HepG2 (cell line): ENCODE data around the gene RNF213. TPM values are rescaled to one million over a fixed set of nuclear protein-coding genes. Genes with fewer than 3 reads are reported as not detected.
A peak's percentile ranks its signal among the peaks of the same experiment; 100 is the strongest.

Experiments used
- NAIF1 ChIP-seq: sonication (generic); formaldehyde crosslinking; IDR thresholded peaks from 2 replicates; pipeline ENCODE4 v1.5.0; 2020; ENCODE audit warnings: mild to moderate bottlenecking, missing genetic modification reagents, borderline replicate concordance
- NPAS2 ChIP-seq: sonication (generic); formaldehyde crosslinking; IDR thresholded peaks from 2 replicates; pipeline ENCODE4 v1.8.0; 2022; ENCODE audit warnings: mild to moderate bottlenecking, missing genetic modification reagents, borderline replicate concordance
- ZNF343 ChIP-seq: sonication (generic); formaldehyde crosslinking; IDR thresholded peaks from 2 replicates; pipeline ENCODE4 v1.4.0; 2020; ENCODE audit warnings: mild to moderate bottlenecking, missing genetic modification reagents
- ZNF510 ChIP-seq: sonication (generic); formaldehyde crosslinking; IDR thresholded peaks from 2 replicates; pipeline ENCODE4 v1.4.0; 2020; ENCODE audit warnings: low read depth, mild to moderate bottlenecking, missing genetic modification reagents
- ZNF790 ChIP-seq: sonication (generic); formaldehyde crosslinking; IDR thresholded peaks from 2 replicates; pipeline ENCODE4 v1.8.0; 2022; ENCODE audit warnings: missing genetic modification reagents, mild to moderate bottlenecking, borderline replicate concordance
- polyA plus RNA-seq, 8 experiments: library from polyadenylated mRNA; depleted of rRNA in 3 of 8; stranded (reverse) in 7 of 8; unstranded in 1 of 8; fragments of >200 nt; fragmentation: Illumina TruSeq in 4 of 8; extraction: Trizol in 4 of 8; gene quantifications; 2 replicates each; pipeline versions ENCODE4 v1.2.1 to v1.2.3, GENCODE V29; 2011 to 2016; ENCODE audit warnings: low read depth in 4 of 8, missing spikeins in 1 of 8, mixed read lengths in 1 of 8; ENCODE audit not compliant: insufficient read depth in 1 of 8
- total RNA-seq, 5 experiments: library from RNA; depleted of rRNA; stranded (reverse); fragments of >200 nt; fragmentation: Illumina TruSeq; extraction: Trizol; gene quantifications; 2 replicates each; pipeline ENCODE4 v1.2.3, GENCODE V29; 2016; ENCODE audit warnings: low read depth in 1 of 5
- TF ChIP-seq, protein P1 (sequence below): sonication (generic); formaldehyde crosslinking; IDR thresholded peaks from 2 replicates; pipeline ENCODE4 v1.9.0; 2022; ENCODE audit warnings: missing genetic modification reagents, mild to moderate bottlenecking, borderline replicate concordance
- TF ChIP-seq, protein P2 (sequence below): conservative IDR thresholded peaks from 2 replicates; pipeline ENCODE4 v1.6.1; 2018; ENCODE audit warnings: missing genetic modification reagents
- TF ChIP-seq, protein P3 (sequence below): IDR thresholded peaks from 2 replicates; pipeline ENCODE4 v1.4.0; 2020; ENCODE audit warnings: mild to moderate bottlenecking, missing genetic modification reagents
- TF ChIP-seq, protein P4 (sequence below): sonication (generic); formaldehyde crosslinking; IDR thresholded peaks from 2 replicates; pipeline ENCODE4 v1.4.0; 2020; ENCODE audit warnings: missing genetic modification reagents
- TF ChIP-seq, protein P5 (sequence below): sonication (generic); formaldehyde crosslinking; conservative IDR thresholded peaks from 2 replicates; pipeline ENCODE4 v1.8.0; 2022; ENCODE audit warnings: missing genetic modification reagents
- TF ChIP-seq, protein P6 (sequence below): sonication (generic); formaldehyde crosslinking; IDR thresholded peaks from 2 replicates; pipeline ENCODE4 v1.4.0; 2020; ENCODE audit warnings: missing genetic modification reagents
- TF ChIP-seq, protein P7 (sequence below): sonication (generic); formaldehyde crosslinking; IDR thresholded peaks from 2 replicates; pipeline ENCODE4 v1.4.0; 2020; ENCODE audit warnings: missing genetic modification reagents, low read depth, mild to moderate bottlenecking, borderline replicate concordance

RNF213 gene
- total and polyA plus RNA-seq, 2 of the 13 experiments (the other 11 are each of a cell fraction or from before 2014, with no cell fraction given) = 38.6 to 38.7 TPM

DNA sequence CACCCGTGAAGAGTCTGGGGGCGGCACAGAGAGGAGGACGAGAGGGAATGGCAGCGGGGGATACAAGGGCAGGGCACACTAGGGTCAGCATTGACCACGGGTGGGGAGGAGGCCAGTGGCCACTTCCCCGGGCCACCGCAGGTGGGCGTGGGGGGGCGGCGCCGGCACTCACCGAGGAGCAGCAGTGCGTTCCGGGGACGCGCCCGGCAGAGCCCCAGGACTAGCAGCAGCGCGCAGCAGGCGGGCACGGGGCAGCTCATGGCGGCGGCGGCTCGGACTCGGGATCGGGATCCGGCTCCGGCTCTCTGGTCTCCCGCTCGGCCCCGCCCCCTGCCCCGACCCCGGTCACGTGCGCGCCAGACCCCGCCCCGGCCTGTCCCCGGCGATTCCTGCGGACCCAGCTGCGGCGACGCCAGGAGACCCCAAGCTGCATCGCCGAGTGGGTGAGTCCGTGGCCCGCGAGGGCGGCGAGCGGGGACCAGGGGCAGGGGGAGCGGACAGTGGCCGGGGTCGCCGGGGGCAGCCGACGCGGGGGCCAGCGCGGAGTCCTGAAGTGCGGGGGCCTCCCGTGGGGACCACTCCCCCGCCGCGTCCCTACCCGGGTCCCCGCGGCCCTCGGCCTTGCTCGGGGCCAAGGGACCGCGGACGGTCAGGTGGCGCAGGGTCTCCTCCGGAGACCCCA, 40.5 kb upstream of the RNF213 start, which contains the start of the genes SGSH and SLC26A11 (continued):
- TF ChIP-seq, protein P1, sequence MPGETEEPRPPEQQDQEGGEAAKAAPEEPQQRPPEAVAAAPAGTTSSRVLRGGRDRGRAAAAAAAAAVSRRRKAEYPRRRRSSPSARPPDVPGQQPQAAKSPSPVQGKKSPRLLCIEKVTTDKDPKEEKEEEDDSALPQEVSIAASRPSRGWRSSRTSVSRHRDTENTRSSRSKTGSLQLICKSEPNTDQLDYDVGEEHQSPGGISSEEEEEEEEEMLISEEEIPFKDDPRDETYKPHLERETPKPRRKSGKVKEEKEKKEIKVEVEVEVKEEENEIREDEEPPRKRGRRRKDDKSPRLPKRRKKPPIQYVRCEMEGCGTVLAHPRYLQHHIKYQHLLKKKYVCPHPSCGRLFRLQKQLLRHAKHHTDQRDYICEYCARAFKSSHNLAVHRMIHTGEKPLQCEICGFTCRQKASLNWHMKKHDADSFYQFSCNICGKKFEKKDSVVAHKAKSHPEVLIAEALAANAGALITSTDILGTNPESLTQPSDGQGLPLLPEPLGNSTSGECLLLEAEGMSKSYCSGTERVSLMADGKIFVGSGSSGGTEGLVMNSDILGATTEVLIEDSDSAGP = peak; percentile 71; the same call in 1 of the 2 replicates
- TF ChIP-seq, protein P2, sequence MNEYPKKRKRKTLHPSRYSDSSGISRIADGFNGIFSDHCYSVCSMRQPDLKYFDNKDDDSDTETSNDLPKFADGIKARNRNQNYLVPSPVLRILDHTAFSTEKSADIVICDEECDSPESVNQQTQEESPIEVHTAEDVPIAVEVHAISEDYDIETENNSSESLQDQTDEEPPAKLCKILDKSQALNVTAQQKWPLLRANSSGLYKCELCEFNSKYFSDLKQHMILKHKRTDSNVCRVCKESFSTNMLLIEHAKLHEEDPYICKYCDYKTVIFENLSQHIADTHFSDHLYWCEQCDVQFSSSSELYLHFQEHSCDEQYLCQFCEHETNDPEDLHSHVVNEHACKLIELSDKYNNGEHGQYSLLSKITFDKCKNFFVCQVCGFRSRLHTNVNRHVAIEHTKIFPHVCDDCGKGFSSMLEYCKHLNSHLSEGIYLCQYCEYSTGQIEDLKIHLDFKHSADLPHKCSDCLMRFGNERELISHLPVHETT (CRISPR knock-in tag) = no peak
- TF ChIP-seq, protein P3, sequence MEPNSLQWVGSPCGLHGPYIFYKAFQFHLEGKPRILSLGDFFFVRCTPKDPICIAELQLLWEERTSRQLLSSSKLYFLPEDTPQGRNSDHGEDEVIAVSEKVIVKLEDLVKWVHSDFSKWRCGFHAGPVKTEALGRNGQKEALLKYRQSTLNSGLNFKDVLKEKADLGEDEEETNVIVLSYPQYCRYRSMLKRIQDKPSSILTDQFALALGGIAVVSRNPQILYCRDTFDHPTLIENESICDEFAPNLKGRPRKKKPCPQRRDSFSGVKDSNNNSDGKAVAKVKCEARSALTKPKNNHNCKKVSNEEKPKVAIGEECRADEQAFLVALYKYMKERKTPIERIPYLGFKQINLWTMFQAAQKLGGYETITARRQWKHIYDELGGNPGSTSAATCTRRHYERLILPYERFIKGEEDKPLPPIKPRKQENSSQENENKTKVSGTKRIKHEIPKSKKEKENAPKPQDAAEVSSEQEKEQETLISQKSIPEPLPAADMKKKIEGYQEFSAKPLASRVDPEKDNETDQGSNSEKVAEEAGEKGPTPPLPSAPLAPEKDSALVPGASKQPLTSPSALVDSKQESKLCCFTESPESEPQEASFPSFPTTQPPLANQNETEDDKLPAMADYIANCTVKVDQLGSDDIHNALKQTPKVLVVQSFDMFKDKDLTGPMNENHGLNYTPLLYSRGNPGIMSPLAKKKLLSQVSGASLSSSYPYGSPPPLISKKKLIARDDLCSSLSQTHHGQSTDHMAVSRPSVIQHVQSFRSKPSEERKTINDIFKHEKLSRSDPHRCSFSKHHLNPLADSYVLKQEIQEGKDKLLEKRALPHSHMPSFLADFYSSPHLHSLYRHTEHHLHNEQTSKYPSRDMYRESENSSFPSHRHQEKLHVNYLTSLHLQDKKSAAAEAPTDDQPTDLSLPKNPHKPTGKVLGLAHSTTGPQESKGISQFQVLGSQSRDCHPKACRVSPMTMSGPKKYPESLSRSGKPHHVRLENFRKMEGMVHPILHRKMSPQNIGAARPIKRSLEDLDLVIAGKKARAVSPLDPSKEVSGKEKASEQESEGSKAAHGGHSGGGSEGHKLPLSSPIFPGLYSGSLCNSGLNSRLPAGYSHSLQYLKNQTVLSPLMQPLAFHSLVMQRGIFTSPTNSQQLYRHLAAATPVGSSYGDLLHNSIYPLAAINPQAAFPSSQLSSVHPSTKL (CRISPR knock-in tag) = peak; percentile 30; the same call in 1 of the 2 replicates
- TF ChIP-seq NAIF1 (no peak), ZNF510 (peak; percentile 67; the same call in 1 of the 2 replicates), ZNF343 (peak; percentile 86), NPAS2 (no peak), ZNF790 (CRISPR knock-in tag) (peak; percentile 66; the same call in 1 of the 2 replicates)
- TF ChIP-seq, protein P4, sequence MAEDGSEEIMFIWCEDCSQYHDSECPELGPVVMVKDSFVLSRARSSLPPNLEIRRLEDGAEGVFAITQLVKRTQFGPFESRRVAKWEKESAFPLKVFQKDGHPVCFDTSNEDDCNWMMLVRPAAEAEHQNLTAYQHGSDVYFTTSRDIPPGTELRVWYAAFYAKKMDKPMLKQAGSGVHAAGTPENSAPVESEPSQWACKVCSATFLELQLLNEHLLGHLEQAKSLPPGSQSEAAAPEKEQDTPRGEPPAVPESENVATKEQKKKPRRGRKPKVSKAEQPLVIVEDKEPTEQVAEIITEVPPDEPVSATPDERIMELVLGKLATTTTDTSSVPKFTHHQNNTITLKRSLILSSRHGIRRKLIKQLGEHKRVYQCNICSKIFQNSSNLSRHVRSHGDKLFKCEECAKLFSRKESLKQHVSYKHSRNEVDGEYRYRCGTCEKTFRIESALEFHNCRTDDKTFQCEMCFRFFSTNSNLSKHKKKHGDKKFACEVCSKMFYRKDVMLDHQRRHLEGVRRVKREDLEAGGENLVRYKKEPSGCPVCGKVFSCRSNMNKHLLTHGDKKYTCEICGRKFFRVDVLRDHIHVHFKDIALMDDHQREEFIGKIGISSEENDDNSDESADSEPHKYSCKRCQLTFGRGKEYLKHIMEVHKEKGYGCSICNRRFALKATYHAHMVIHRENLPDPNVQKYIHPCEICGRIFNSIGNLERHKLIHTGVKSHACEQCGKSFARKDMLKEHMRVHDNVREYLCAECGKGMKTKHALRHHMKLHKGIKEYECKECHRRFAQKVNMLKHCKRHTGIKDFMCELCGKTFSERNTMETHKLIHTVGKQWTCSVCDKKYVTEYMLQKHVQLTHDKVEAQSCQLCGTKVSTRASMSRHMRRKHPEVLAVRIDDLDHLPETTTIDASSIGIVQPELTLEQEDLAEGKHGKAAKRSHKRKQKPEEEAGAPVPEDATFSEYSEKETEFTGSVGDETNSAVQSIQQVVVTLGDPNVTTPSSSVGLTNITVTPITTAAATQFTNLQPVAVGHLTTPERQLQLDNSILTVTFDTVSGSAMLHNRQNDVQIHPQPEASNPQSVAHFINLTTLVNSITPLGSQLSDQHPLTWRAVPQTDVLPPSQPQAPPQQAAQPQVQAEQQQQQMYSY (CRISPR knock-in tag) = peak; percentile 94
- TF ChIP-seq, protein P5, sequence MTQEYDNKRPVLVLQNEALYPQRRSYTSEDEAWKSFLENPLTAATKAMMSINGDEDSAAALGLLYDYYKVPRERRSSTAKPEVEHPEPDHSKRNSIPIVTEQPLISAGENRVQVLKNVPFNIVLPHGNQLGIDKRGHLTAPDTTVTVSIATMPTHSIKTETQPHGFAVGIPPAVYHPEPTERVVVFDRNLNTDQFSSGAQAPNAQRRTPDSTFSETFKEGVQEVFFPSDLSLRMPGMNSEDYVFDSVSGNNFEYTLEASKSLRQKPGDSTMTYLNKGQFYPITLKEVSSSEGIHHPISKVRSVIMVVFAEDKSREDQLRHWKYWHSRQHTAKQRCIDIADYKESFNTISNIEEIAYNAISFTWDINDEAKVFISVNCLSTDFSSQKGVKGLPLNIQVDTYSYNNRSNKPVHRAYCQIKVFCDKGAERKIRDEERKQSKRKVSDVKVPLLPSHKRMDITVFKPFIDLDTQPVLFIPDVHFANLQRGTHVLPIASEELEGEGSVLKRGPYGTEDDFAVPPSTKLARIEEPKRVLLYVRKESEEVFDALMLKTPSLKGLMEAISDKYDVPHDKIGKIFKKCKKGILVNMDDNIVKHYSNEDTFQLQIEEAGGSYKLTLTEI (CRISPR knock-in tag) = no peak
- TF ChIP-seq, protein P6, sequence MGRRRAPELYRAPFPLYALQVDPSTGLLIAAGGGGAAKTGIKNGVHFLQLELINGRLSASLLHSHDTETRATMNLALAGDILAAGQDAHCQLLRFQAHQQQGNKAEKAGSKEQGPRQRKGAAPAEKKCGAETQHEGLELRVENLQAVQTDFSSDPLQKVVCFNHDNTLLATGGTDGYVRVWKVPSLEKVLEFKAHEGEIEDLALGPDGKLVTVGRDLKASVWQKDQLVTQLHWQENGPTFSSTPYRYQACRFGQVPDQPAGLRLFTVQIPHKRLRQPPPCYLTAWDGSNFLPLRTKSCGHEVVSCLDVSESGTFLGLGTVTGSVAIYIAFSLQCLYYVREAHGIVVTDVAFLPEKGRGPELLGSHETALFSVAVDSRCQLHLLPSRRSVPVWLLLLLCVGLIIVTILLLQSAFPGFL (CRISPR knock-in tag) = no peak
- TF ChIP-seq, protein P7, sequence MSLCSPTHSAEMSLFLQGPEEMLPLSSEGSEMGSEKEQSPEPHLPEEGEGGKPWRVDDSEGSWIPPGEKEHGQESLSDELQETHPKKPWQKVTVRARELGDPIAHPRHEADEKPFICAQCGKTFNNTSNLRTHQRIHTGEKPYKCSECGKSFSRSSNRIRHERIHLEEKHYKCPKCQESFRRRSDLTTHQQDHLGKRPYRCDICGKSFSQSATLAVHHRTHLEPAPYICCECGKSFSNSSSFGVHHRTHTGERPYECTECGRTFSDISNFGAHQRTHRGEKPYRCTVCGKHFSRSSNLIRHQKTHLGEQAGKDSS (CRISPR knock-in tag) = 0 out of 2 replicates have a peak, but pooled peaks have one; percentile 59
